ENCODE data around the gene MLXIPL.

GRCh38 chr7:73624669-73625001 is 313 bp upstream of the MLXIPL start:
- TF ChIP-seq POLR2A (IDR thresholded peaks at IDR 0.05) = no peak
- no peak for TF ChIP-seq CTCF (IDR thresholded peaks at IDR 0.05)
